Measurements from ENCODE around the gene THOC1.

DNA sequence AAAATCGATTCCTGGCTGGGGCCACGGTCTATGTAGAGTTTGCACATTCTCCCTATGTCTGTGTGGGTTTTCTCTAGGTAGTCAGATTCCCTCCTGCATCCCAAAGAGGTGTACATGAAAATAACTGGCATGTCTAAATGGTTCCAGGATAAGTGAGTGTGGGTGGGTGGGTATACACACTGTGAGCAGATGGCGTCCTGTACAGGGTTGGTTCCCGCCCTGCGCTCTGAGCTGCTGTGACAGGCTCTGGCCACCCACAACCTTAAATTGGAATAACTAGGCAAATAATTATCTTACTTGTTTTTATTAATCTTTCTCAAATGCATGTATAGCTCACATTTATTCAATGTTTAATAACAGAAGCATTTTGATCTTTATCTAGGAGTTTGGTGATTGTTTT is 16.3 kb downstream of the THOC1 start:
- TF ChIP-seq, protein P1, sequence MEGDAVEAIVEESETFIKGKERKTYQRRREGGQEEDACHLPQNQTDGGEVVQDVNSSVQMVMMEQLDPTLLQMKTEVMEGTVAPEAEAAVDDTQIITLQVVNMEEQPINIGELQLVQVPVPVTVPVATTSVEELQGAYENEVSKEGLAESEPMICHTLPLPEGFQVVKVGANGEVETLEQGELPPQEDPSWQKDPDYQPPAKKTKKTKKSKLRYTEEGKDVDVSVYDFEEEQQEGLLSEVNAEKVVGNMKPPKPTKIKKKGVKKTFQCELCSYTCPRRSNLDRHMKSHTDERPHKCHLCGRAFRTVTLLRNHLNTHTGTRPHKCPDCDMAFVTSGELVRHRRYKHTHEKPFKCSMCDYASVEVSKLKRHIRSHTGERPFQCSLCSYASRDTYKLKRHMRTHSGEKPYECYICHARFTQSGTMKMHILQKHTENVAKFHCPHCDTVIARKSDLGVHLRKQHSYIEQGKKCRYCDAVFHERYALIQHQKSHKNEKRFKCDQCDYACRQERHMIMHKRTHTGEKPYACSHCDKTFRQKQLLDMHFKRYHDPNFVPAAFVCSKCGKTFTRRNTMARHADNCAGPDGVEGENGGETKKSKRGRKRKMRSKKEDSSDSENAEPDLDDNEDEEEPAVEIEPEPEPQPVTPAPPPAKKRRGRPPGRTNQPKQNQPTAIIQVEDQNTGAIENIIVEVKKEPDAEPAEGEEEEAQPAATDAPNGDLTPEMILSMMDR (IDR thresholded peaks at IDR 0.05), result no peak
- no peak for TF ChIP-seq POLR2A (IDR thresholded peaks at IDR 0.05)

Data from adrenal gland (tissue), 5 donors.